NOMO-1 treated with dmso at 0.1 percent for 144 hours (cell line): Measurements from ENCODE around the gene STX18.
"Not testable (repeated sequence)": the region's sequence is repeated elsewhere in the genome, so short reads cannot be mapped to it uniquely, and the experiment has no call there.

Experiments
- DNase-seq: peaks from one replicate; lab custom pipeline; 2025; ENCODE audit not compliant: unreplicated experiment; lab: John Stamatoyannopoulos, UW

The STX18 gene

GRCh38 chr4:4510641-4511040, 31.2 kb downstream of the STX18 start:
- DNase-seq, result not testable (repeated sequence)

- no peak for DNase-seq
Measured at GRCh38 chr4:4509521-4509920, 32.3 kb downstream of the STX18 start.

- no peak for DNase-seq
Measured at GRCh38 chr4:4507923-4508322, 33.9 kb downstream of the STX18 start.

GRCh38 chr4:4507403-4507802, 34.4 kb downstream of the STX18 start:
- DNase-seq, result no peak

- no peak for DNase-seq
Measured at GRCh38 chr4:4506961-4507360, 34.9 kb downstream of the STX18 start.

GRCh38 chr4:4505211-4505610, 36.6 kb downstream of the STX18 start:
- DNase-seq, result not testable (repeated sequence)

- no peak for DNase-seq
Measured at GRCh38 chr4:4504783-4505182, 37.1 kb downstream of the STX18 start.

GRCh38 chr4:4502694-4503311, 39.0 kb downstream of the STX18 start:
- DNase-seq, result no peak

GRCh38 chr4:4501679-4502078, 40.2 kb downstream of the STX18 start:
- DNase-seq, result no peak

- no peak for DNase-seq
Measured at GRCh38 chr4:4499438-4500123, 42.3 kb downstream of the STX18 start.

GRCh38 chr4:4496592-4497372, 45.1 kb downstream of the STX18 start:
- DNase-seq, result no peak

- DNase-seq, result no peak
Measured at GRCh38 chr4:4494882-4495281, 47.0 kb downstream of the STX18 start.

- DNase-seq, result no peak
Measured at GRCh38 chr4:4492161-4492847, 49.5 kb downstream of the STX18 start.

- peak; percentile 8 for DNase-seq
Measured at GRCh38 chr4:4491396-4491893, 50.4 kb downstream of the STX18 start.

GRCh38 chr4:4490816-4491215, 51.0 kb downstream of the STX18 start:
- no peak for DNase-seq

- DNase-seq, result no peak
Measured at GRCh38 chr4:4490041-4490440, 51.8 kb downstream of the STX18 start.

GRCh38 chr4:4488405-4489404, 53.1 kb downstream of the STX18 start:
- DNase-seq, result no peak

GRCh38 chr4:4486969-4487368, 54.9 kb downstream of the STX18 start:
- DNase-seq, result no peak

GRCh38 chr4:4485806-4486205, 56.0 kb downstream of the STX18 start:
- no peak for DNase-seq

GRCh38 chr4:4481399-4481994, 60.4 kb downstream of the STX18 start:
- no peak for DNase-seq
